HUES64 (cell line): Measurements from ENCODE around the gene GNS.
"Not testable (repeated sequence)": the region's sequence is repeated elsewhere in the genome, so short reads cannot be mapped to it uniquely, and the experiment has no call there.

Experiments
- H3K27ac ChIP-seq: 2 replicates; pipeline ENCODE4 v1.7.0; 2013; ENCODE audit warnings: low read depth, low read length, inconsistent platforms
- H3K27me3 ChIP-seq: 2 replicates; pipeline ENCODE4 v1.6.1; 2013; ENCODE audit warnings: mild to moderate bottlenecking, low read length; ENCODE audit not compliant: insufficient read depth
- H3K36me3 ChIP-seq: 2 replicates; pipeline ENCODE4 v1.6.1; 2013; ENCODE audit warnings: mild to moderate bottlenecking, low read length; ENCODE audit not compliant: insufficient read depth
- H3K4me1 ChIP-seq: 2 replicates; pipeline ENCODE4 v1.6.1; 2013; ENCODE audit warnings: mild to moderate bottlenecking, low read length, moderate library complexity; ENCODE audit not compliant: insufficient read depth
- H3K4me3 ChIP-seq: 2 replicates; pipeline ENCODE4 v1.5.1; 2013; ENCODE audit warnings: mild to moderate bottlenecking, low read length, moderate library complexity
- H3K9ac ChIP-seq: 2 replicates; pipeline ENCODE4 v1.6.1; 2013; ENCODE audit warnings: mild to moderate bottlenecking, low read depth, low read length
- H3K9me3 ChIP-seq: 2 replicates; pipeline ENCODE4 v1.6.1; 2013; ENCODE audit warnings: low read depth, low read length; ENCODE audit not compliant: insufficient read depth
- WGBS: fragments of 150-250, 120-280 bp; methylation state at CpG from one replicate; pipeline ENCODE4 v1.1.7; 2013; ENCODE audit warnings: missing lambda C conversion rate; 5-methylcytosine and 5-hydroxymethylcytosine counted together

Gene GNS

DNA sequence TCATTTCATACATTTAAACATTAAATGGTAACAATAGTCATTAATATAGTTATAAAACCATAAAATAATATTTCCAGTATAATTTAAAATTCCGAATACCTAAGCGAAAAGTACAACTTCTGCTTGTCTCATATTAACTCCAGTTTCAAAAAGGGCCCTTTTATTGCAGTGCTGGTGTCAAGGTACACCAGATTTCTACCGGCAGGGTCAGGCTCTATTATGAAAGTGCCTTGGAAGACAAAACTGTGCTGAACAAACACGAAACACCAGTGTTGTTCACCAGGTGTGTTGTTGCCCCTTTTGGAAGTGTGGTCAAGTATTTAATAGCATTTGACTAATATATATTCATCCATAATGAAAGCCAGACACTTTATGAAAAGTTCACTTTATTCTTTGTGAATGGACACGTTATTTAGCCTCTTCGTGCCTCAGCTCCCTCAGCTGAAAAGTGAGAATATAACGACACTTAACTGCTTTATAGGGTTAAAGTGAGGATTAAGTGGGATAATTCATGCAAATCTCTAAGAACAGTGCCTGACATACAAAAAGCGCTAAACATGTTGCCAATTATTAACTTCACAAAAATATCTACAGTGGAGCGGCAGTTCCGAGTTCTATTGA, 20.3 kb upstream of the GNS start:
- Histone ChIP-seq H3K36me3 (no peaks in the 10 kb centered on the region), H3K4me1 (peaks cover 10% of the 10 kb centered on the region; the same call in 1 of the 2 replicates), H3K9me3 (no peaks in the 10 kb centered on the region), H3K4me3 (no peak overlapping the region), H3K27ac (no peak overlapping the region), H3K9ac (no peak overlapping the region), H3K27me3 (peaks cover 63% of the 10 kb centered on the region)
- WGBS: 92% methylated on average over 10 of the region's 10 CpGs

GRCh38 chr12:64775147-64775736, 16.0 kb upstream of the GNS start:
- H3K27ac ChIP-seq, H3K4me1 ChIP-seq, H3K36me3 ChIP-seq, H3K9me3 ChIP-seq, H3K9ac ChIP-seq, H3K4me3 ChIP-seq: not testable (repeated sequence)
- H3K27me3 ChIP-seq: peaks cover 21% of the 10 kb centered on the region

GRCh38 chr12:64773386-64773785, 14.2 kb upstream of the GNS start:
- no peaks in the 10 kb centered on the region for H3K4me1 ChIP-seq
- H3K9me3 ChIP-seq: no peaks in the 10 kb centered on the region
- H3K36me3 ChIP-seq: no peaks in the 10 kb centered on the region
- no peak overlapping the region for H3K4me3 ChIP-seq
- no peak overlapping the region for H3K27ac ChIP-seq
- H3K27me3 ChIP-seq: peaks cover 4% of the 10 kb centered on the region; the same call in 1 of the 2 replicates
- H3K9ac ChIP-seq: no peak overlapping the region

GRCh38 chr12:64767495-64767894, 8.3 kb upstream of the GNS start:
- H3K36me3 ChIP-seq: no peaks in the 10 kb centered on the region
- WGBS: 84% methylated on average over 3 of the region's 3 CpGs
- H3K27ac ChIP-seq: no peak overlapping the region
- H3K9me3 ChIP-seq: no peaks in the 10 kb centered on the region
- no peak overlapping the region for H3K9ac ChIP-seq
- H3K4me3 ChIP-seq: no peak overlapping the region
- H3K4me1 ChIP-seq: no peaks in the 10 kb centered on the region
- H3K27me3 ChIP-seq: no peaks in the 10 kb centered on the region

DNA sequence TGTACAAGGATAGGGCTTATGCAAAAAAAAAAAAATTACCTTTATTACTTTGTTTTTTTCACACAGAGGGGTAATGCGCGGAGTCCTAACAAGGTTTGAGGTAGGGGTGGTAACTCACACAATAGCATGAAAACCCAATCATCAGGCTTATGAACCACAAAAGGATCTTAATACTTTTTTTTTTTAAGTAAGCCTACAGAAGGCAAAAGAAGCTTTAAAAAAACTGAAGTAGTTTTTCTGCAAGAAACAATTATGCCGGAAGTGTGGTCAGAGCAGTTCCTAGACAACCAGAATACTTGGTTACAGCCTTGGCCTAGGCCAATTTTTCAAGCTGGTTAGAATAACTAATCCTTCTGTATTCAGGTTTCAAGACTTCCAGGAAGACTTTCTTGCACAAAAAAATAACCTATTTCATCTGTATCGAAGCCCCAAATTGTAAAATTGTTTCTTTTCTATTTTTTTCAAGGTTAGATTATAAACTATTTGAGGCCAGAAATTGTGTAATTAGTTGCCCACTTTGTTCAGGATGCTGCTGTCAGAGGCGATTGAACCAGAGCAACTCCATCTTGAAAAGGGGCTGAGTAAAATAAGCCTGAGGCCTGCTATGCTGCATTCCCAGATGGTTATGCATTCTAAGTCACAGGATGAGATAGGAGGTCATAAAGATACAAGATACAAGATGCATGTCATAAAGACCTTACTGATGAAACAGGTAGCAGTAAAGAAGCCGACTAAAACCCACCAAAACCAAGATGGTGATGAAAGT, 1.8 kb upstream of the GNS start:
- WGBS: 99% methylated on average over 6 of the region's 6 CpGs
- Histone ChIP-seq H3K36me3 (0 out of 2 replicates have a peak, but pooled peaks cover 5% of the 10 kb centered on the region), H3K27me3 (no peaks in the 10 kb centered on the region), H3K4me3 (no peak overlapping the region), H3K4me1 (no peaks in the 10 kb centered on the region), H3K9ac (no peak overlapping the region), H3K9me3 (no peaks in the 10 kb centered on the region), H3K27ac (no peak overlapping the region)

DNA sequence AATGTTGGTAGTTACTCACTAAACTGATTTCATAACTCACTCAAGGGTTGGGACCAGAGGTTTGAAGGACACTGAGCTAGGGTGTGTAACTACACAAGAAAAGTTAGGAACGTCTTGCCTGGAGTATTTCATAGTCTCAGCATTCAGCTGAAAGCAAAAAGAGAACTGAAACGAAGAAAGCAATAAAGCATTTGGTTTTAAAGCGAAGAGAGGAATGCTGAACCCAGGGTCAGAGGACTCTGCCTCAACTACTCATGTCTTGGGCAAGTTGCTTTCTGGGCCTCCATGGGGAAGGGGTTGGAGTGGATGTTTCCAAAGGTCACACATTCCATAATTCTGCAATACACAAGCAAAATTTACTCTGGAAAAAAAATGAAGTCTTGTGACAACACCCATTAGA, 1.4 kb downstream of the GNS start:
- H3K4me1 ChIP-seq: no peaks in the 10 kb centered on the region
- H3K36me3 ChIP-seq: 0 out of 2 replicates have a peak, but pooled peaks cover 5% of the 10 kb centered on the region
- 94% methylated on average over 3 of the region's 3 CpGs for WGBS
- H3K27me3 ChIP-seq: no peaks in the 10 kb centered on the region
- no peak overlapping the region for H3K27ac ChIP-seq
- no peaks in the 10 kb centered on the region for H3K9me3 ChIP-seq
- H3K9ac ChIP-seq: no peak overlapping the region
- peak overlapping the region; percentile 10; the same call in 1 of the 2 replicates for H3K4me3 ChIP-seq

GRCh38 chr12:64756376-64756775, 2.8 kb downstream of the GNS start:
- 0 out of 2 replicates have a peak, but pooled peaks cover 14% of the 10 kb centered on the region for H3K36me3 ChIP-seq
- no peak overlapping the region for H3K9ac ChIP-seq
- no peaks in the 10 kb centered on the region for H3K27me3 ChIP-seq
- no peak overlapping the region for H3K27ac ChIP-seq
- no peaks in the 10 kb centered on the region for H3K9me3 ChIP-seq
- WGBS: 95% methylated on average over 2 of the region's 2 CpGs
- no peaks in the 10 kb centered on the region for H3K4me1 ChIP-seq
- no peak overlapping the region for H3K4me3 ChIP-seq

- Histone ChIP-seq H3K27me3 (no peaks in the 10 kb centered on the region), H3K4me3 (no peak overlapping the region), H3K9ac (no peak overlapping the region), H3K4me1 (no peaks in the 10 kb centered on the region), H3K27ac (no peak overlapping the region), H3K36me3 (peaks cover 32% of the 10 kb centered on the region), H3K9me3 (no peaks in the 10 kb centered on the region)
- WGBS: 100% methylated on average over 3 of the region's 3 CpGs
Observed at GRCh38 chr12:64753427-64753826, 5.8 kb downstream of the GNS start.

DNA sequence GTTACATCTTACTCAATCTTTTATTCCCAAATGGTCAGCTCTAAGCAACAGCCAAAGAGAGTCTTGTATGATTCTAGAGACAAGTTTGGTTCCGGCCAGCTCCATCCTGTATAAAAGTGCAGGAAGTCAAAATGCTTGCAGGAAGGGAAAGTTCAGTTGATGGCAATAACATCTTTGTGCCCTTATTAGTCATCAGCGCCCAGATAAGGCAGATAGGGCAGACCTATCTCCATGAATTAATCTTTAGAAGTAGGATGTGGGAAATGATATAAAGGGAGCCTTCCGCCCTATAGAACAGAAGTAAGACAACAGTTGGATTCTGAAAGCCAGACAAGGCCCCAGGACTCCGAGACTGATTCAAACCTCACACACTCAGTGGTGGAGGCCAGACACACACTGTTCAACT, 6.4 kb downstream of the GNS start:
- no peak overlapping the region for H3K4me3 ChIP-seq
- WGBS: 96% methylated on average over 4 of the region's 4 CpGs

DNA sequence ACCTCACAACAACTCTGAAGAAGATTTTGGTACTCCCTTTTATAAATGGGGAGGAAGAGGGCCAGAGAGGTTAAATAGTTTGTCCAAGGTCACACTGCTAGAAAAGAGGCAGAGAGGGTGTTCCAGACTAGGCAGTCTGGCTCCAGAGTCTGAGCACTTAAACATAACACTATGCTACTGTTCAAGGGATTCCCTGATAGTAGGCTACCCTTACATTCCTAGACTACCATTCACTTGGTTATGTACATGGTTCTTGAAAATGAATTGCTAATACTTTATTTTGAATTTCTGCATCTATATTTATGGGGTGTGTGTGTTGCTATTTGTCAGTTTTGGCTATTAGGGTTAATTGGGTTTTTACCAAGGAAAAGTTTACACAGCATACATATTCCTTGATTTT, 7.2 kb downstream of the GNS start:
- Histone ChIP-seq H3K9me3 (no peaks in the 10 kb centered on the region), H3K27me3 (no peaks in the 10 kb centered on the region), H3K36me3 (peaks cover 42% of the 10 kb centered on the region), H3K9ac (no peak overlapping the region), H3K4me3 (no peak overlapping the region), H3K4me1 (no peaks in the 10 kb centered on the region), H3K27ac (no peak overlapping the region)

More for the DNA sequence above, 6.4 kb downstream of the GNS start:
- no peak overlapping the region for H3K9ac ChIP-seq
- H3K4me1 ChIP-seq: no peaks in the 10 kb centered on the region
- no peaks in the 10 kb centered on the region for H3K27me3 ChIP-seq
- no peaks in the 10 kb centered on the region for H3K9me3 ChIP-seq
- H3K27ac ChIP-seq: no peak overlapping the region
- H3K36me3 ChIP-seq: peaks cover 34% of the 10 kb centered on the region

DNA sequence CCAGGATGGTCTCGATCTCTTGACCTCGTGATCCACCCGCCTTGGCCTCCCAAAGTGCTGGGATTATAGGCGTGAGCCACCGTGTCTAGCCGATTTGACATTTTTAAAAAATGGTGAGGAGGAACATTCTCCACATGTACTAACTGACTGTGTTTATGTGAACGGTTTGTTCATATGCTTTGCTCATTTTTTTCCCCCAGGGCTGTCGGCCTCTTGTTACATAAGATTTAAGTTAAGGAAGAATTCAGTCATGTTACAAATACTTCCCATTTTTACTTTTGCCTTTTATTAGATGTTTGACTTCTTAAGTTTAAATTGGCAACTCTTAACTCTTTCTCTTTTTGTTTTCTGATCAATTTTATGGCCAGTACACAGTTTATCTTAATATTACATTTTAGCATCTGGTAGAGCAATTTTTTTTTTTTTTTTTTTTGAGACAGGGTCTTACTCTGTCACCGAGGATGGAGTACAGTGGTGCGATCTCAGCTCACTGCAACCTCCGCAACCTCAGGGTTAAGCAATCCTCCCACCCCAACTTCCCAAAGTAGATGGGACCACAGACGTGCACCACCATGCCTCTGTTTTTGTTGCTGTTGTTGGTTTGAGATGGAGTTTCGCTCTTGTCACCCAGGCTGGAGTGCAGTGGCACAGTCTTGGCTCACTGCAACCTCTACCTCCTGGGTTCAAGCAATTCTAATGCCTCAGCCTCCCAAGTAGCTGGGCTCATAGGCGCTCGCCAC, 9.6 kb downstream of the GNS start:
- no peaks in the 10 kb centered on the region for H3K27me3 ChIP-seq
- H3K9ac ChIP-seq: no peak overlapping the region
- no peaks in the 10 kb centered on the region for H3K4me1 ChIP-seq
- 87% methylated on average over 14 of the region's 15 CpGs for WGBS
- no peaks in the 10 kb centered on the region for H3K9me3 ChIP-seq
- peaks cover 59% of the 10 kb centered on the region for H3K36me3 ChIP-seq
- no peak overlapping the region for H3K27ac ChIP-seq
- H3K4me3 ChIP-seq: no peak overlapping the region
